ENCODE data around the gene VPS26A.
A peak's percentile ranks its signal among the peaks of the same experiment; 100 is the strongest.

Gene VPS26A

DNA sequence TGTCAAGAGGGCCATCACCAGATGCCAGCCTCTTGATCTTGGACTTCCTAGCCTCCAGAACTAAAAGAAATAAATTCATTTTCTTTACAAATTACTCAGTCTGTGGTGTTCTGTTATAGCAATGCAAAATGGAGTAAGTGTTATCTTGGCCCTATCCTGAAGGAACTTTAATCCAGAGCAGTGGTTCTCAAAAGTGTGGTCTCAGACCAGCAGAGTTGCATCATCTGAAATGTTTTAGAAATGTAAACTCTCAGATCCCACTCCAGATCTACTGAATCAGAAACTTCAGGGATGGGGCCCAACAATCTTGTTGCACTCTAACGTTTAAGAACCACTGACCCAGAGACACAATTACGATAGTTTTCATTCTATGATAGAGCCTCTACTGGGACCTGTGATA lies 52.8 kb downstream of the VPS26A start:
- no peak for DNase-seq (ENCODE audit: low read depth in 3 of 3)

GRCh38 chr10:69179089-69179742 lies 55.2 kb downstream of the VPS26A start:
- peak in 1 of 3 donors; percentile 6 for DNase-seq (ENCODE audit: low read depth in 3 of 3)

DNA sequence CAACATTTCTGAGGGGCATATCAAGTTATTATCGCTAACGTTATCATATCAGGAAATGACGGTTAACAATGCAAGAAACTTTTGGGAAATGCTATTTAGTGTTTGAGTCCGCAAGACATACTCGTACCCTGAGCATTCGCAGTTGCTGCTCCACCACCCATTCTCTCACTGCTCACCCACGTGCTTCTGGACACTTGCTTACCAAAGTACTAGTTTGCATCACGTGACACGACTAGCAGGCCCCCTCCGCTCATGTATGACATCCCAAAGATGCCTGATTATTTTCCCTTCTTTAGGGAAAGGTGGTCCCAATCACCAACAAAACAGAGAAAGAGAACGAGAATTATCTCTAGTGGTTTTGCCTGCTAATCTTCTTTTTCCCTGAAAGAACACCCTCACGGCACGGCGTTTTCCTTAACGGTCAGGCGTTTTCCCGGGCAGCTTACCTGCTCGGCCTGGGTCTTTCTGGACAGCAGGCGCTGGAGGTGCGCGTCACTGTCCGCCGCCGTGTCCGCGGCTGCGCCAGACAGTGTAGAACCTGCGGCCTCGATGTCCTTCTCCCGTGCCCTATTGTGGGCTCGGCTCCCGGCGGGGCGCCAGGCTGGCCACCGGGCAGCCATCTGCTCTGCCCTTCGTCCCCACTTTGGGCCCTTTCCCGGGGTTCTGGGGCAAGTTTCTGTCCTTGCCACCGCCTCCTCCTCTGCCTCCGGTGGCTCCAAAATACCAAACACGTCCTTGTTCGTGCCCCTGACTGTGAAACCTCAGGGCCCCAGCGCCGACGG lies 56.0 kb downstream of the VPS26A start, which contains the start of gene SUPV3L1:
SUPV3L1 (plus strand) TSS at position 492 of the 782 bp plus-strand sequence; CDS start at position 550, 58 bp downstream.
- DNase-seq (ENCODE audit: low read depth in 3 of 3) = peak; percentile 64 to 77 (median 77)

GRCh38 chr10:69180525-69181204 lies 56.7 kb downstream of the VPS26A start:
- DNase-seq (ENCODE audit: low read depth in 3 of 3) = peak in 1 of 3 donors; percentile 11

GRCh38 chr10:69181433-69181832 lies 57.5 kb downstream of the VPS26A start:
- DNase-seq (ENCODE audit: low read depth in 3 of 3) = no peak

DNA sequence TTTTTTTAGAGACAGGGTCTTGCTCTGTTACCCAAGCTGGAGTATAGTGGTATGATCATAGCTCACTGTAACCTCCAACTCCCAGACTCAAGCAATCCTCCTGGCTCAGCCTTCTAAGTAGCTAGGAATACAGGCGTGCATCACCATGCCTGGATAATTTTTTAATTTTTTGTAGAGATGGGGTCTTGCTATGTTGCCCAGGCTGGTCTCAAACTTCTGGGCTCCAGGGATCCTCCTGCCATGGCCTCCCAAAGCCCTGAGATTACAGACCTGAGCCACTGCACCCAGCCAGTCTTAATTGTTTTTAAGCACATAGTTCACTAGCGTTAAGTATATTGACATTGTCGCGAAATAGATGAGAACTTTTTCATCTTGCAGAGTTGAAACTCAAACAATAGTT lies 58.0 kb downstream of the VPS26A start:
- DNase-seq (ENCODE audit: low read depth in 3 of 3) = no peak

DNA sequence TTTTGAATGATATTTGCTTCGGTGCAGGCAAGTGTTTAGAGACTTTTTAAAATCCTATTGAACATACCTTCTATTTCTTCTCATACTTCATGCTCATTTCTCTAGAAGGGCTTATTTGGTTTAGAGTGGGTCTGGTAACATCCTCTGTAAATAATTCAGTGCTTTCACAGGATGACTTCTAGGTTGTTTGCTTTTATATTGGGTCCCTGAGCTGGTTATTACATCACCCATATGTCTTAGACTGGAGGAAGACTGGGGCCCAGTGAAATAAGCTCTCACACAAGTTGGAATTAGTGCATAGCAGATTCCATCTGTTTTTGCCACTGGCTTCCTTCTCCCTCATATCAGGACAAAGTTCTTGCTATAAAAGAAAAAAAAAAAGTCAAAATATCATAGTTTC lies 62.5 kb downstream of the VPS26A start:
- no peak for DNase-seq (ENCODE audit: low read depth in 3 of 3)

DNA sequence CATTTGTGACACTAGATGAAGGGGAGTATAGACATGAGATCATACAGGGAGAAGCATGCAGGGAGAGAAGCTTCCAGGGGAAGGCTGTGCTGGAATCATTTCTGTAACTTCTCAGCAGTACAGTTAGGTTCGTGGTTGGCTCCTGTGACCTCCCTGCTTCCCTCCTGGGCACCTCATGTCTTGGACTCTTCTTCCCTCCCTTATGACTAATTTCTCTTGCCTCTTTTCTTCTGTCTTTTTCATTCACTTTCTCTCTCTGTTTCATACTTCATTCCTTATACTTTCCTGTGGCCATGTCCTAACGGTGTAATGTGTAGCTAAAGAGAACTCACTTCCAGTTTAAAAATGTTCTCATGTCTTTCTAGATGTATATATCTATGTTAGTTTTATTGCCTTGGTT lies 77.1 kb downstream of the VPS26A start:
- DNase-seq (ENCODE audit: low read depth in 3 of 3) = no peak

DNA sequence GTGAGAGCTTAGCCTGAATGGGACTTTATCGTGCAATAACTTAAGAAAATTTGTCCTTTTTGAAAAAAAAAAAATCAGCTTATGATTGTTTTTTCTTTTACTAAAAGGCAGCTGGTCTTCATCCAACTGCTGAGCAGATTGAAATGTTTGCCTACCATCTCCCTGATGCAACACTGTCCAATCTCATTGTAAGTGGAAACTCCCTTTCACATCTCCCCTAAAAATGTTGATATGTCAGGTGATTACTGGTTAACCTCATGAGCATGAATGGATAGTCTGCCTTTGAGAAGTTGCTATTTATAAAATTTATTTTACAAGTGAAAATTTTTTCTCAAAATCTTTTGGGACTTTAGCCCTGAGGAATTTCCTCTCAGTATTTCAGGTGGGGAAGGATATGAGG lies 78.4 kb downstream of the VPS26A start:
- DNase-seq (ENCODE audit: low read depth in 3 of 3) = no peak

DNA sequence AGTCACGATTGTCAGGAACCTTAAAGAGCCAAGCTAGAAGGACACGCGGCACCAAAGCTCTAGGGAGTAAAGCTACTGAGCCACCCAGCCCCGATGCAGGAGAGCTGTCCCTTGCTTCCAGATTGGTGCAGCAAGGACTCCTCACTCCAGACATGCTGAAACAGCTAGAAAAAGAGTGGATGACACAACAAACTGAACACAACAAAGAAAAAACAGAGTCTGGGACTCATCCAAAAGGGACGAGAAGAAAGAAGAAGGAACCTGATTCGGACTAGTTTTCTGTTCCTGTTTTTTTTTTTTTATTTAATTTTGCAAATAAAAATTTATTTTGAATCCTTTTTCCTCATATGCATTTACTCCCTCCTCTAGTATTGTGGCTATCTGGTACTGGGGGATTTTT lies 84.8 kb downstream of the VPS26A start:
- no peak for DNase-seq (ENCODE audit: low read depth in 3 of 3)

- DNase-seq (ENCODE audit: low read depth in 3 of 3) = no peak
These were observed 86.0 kb downstream of the VPS26A start for GRCh38 chr10:69209787-69210484.

GRCh38 chr10:69211104-69211503 lies 87.1 kb downstream of the VPS26A start:
- DNase-seq (ENCODE audit: low read depth in 3 of 3) = no peak

DNA sequence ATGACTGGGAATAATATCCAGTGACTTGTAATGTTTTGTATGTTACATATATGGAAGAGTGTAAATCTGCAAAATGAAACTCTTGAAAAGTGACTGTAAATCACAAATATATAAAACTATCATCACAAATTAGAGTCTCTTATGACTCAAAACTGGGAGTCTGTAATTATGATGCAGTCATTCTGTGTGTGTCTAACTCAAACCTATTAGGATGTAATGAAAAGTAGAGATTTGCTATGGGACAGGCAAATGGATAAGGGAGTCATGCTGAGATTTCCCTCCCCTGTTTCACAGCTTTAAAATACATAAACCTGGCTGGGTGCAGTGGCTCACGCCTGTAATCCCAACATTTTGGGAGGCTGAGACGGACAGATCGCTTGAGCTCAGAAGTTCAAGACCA lies 87.5 kb downstream of the VPS26A start:
- no peak for DNase-seq (ENCODE audit: low read depth in 3 of 3)

GRCh38 chr10:69213591-69214311 lies 89.8 kb downstream of the VPS26A start:
- DNase-seq (ENCODE audit: low read depth in 3 of 3) = no peak

GRCh38 chr10:69214666-69215131 lies 90.7 kb downstream of the VPS26A start:
- no peak for DNase-seq (ENCODE audit: low read depth in 3 of 3)

DNA sequence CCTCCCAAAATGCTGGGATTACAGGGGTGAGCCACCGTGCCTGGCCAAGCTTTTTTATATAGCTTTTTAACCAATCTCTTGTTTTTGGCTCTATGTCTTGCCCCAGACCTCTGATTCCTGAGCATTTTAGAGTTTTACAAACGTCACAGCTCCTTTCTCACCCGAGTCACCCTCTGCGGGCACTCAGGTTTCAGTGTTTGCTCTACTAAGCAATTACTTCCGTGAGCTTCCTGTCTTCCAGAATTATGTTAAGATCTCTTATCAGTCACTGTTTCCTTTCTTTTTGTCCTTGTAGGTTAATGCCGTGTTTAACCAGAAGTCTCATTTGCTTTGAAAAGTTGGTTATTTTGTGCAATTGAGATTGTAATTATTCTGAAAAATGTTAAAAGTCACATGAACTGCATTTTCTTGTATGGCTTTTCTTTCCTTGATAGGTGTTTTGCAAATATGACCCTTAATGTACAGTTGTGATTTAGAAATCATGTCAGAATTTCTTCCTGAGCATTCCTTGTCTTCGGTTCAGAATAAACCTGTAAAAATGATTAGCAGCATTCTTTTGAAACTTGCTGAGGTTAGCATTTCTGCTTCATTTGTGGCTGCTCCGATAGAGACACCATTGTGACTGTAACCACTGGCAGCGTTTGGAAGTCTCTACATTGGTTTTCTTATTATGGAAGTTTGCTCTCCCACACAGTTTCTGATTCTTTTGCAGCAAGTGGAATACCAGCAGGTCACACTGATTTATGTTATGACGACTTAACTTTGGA lies 91.6 kb downstream of the VPS26A start:
- DNase-seq (ENCODE audit: low read depth in 3 of 3) = no peak

DNA sequence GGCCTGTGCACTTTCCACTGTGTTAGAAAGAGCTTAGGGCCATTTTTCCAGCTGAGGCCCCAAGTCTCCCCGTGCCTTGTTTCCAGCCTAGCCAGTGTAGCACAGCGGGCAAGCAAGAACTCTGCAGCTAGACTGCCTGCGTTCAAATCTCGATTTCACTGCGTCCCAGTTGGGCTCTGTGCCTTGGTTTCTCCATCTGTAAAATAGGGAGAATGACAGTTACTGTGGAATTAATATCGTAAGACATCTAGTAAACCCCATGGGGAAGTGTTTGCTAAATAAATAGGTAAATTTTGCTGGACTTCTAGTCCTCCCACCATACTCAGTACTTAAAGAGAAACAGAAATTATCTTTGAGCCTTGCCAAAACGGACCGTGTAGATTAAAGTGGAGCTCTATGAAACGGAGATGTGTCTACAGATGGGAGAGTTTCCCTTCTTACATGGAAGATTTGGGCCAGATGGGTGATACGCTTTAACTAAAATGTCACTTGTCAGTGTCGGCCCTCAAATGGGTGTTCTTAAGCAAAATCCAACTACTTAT lies 92.7 kb downstream of the VPS26A start:
- DNase-seq (ENCODE audit: low read depth in 3 of 3) = no peak

DNA sequence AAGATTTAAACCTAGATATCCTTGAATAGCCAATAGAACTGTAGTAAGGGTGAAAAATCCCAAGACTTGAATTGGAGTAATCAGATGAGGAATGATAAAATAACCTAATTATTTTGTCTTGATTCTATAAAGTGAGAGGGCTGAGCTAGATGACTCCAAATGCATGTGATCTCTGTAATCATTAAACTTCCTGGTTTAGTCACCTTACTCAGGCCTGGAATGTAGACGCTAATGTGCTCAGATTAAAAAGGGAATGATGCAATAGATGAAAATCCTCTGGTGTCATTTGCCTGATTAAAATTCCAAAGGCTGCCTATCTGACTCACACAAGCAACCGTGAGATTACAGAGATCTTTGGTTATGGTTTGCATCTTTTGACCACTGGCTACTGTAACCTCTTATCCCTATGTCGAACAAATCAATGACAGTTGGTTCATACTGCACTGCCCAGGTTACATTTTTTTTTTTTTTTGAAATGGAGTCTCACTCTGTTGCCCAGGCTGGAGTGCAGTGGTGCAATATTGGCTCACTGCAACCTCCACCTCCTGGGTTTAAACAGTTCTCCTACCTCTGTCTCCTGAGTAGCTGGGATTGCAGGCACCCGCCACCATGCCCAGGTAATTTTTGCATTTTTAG lies 93.3 kb downstream of the VPS26A start:
- no peak for DNase-seq (ENCODE audit: low read depth in 3 of 3)

DNA sequence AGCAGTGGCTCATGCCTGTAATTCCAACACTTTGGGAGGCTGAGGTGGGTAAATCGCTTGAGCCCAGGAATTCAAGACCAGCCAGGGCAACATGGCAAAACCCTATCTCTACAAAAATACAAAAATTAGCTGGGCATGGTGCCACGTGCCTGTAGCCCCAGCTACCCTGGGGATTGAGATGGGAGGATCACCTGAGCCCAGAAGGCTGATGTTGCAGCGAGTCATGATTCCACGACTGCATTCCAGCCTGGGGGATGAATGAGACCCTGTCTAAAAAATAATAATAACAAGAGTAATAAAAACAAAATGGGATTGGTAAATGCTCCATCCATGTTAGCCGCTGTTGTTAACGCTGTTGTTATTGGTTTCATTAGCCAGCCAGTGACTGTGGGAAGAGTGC lies 94.9 kb downstream of the VPS26A start:
- DNase-seq (ENCODE audit: low read depth in 3 of 3) = no peak

DNA sequence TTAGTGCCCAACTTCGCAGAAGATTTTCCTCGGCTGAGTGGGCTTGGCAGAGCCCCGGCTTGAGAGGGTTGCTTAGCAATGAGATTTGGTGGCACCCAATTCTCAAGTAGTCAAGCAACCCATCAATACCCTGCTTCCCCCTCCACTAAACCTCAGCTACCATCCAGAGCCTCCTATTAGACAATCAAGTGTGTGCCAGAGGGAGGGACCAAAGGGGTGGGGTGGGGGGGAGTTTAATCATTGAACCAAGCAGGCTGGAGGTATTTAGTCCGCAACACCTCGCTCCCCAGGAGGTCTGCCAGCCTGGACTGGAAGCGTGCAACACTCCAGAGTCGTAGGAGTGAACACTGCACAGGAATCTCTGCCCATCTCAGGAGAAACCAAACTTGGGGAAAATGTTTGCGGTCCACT lies 96.1 kb downstream of the VPS26A start, which contains the start of gene HKDC1:
HKDC1 (plus strand) TSS at position 292 of the 411 bp plus-strand sequence; CDS start at position 396, 104 bp downstream.
- DNase-seq (ENCODE audit: low read depth in 3 of 3) = no peak

All from stimulated activated CD4-positive, alpha-beta T cell treated with anti-CD3 and anti-CD28 coated beads, TNF-alpha, amount 100 ng/mL, for 48 hours (primary cell).